ENCODE measurements around the gene UBAC1.

UBAC1 gene

GRCh38 chr9:135962696-135963307 lies 1.6 kb upstream of the UBAC1 start:
- Histone ChIP-seq H3K4me1 (ENCODE audit: control insufficient read depth, low read length) (peaks cover 33% of the 10 kb centered on the region), H3K9me3 (ENCODE audit: control insufficient read depth, insufficient read depth, low read length) (no peaks in the 10 kb centered on the region), H3K9me2 (replicated peaks; ENCODE audit: control insufficient read depth, low read length) (no peaks in the 10 kb centered on the region), H4K20me1 (ENCODE audit: control insufficient read depth, insufficient read depth, low read depth, low read length) (no peaks in the 10 kb centered on the region), H3K27me3 (ENCODE audit: control insufficient read depth, low read length) (no peaks in the 10 kb centered on the region), H3K36me3 (ENCODE audit: control insufficient read depth, low read length) (peaks cover 9% of the 10 kb centered on the region; the same call in 1 of the 2 replicates), H3K4me3 (ENCODE audit: low read length) (peak overlapping the region; percentile 66), H3K27ac (ENCODE audit: low read depth, low read length) (no peak overlapping the region), H3F3A (ENCODE audit: control insufficient read depth, insufficient read depth) (no peaks in the 10 kb centered on the region), H3K79me2 (ENCODE audit: control insufficient read depth, low read length) (peaks cover 32% of the 10 kb centered on the region), H3K4me2 (ENCODE audit: low read length) (peak overlapping the region; percentile 62)
- TF ChIP-seq EZH2phosphoT487 (IDR thresholded peaks at IDR 0.05; ENCODE audit: borderline replicate concordance, low read length) (no peak), CTCF (IDR thresholded peaks at IDR 0.05; ENCODE audit: low read depth, low read length, poor library complexity, severe bottlenecking) (no peak)

GRCh38 chr9:135961811-135962695 lies 880 bp upstream of the UBAC1 start:
- H4K20me1 ChIP-seq (ENCODE audit: control insufficient read depth, insufficient read depth, low read depth, low read length), result no peaks in the 10 kb centered on the region
- peaks cover 9% of the 10 kb centered on the region; the same call in 1 of the 2 replicates for H3K36me3 ChIP-seq (ENCODE audit: control insufficient read depth, low read length)
- no peaks in the 10 kb centered on the region for H3F3A ChIP-seq (ENCODE audit: control insufficient read depth, insufficient read depth)
- peak overlapping the region; percentile 62 for H3K4me2 ChIP-seq (ENCODE audit: low read length)
- H3K4me1 ChIP-seq (ENCODE audit: control insufficient read depth, low read length), result peaks cover 33% of the 10 kb centered on the region
- no peak overlapping the region for H3K27ac ChIP-seq (ENCODE audit: low read depth, low read length)
- no peaks in the 10 kb centered on the region for H3K27me3 ChIP-seq (ENCODE audit: control insufficient read depth, low read length)
- TF ChIP-seq CTCF (IDR thresholded peaks at IDR 0.05; ENCODE audit: low read depth, low read length, poor library complexity, severe bottlenecking), result no peak
- no peak for TF ChIP-seq EZH2phosphoT487 (IDR thresholded peaks at IDR 0.05; ENCODE audit: borderline replicate concordance, low read length)
- peak overlapping the region; percentile 66 for H3K4me3 ChIP-seq (ENCODE audit: low read length)
- no peaks in the 10 kb centered on the region for H3K9me2 ChIP-seq (replicated peaks; ENCODE audit: control insufficient read depth, low read length)
- no peaks in the 10 kb centered on the region for H3K9me3 ChIP-seq (ENCODE audit: control insufficient read depth, insufficient read depth, low read length)
- H3K79me2 ChIP-seq (ENCODE audit: control insufficient read depth, low read length), result peaks cover 40% of the 10 kb centered on the region

- H3K4me2 ChIP-seq (ENCODE audit: low read length), result peak overlapping the region; percentile 67
- H3K79me2 ChIP-seq (ENCODE audit: control insufficient read depth, low read length), result peaks cover 54% of the 10 kb centered on the region
- no peak for TF ChIP-seq CTCF (IDR thresholded peaks at IDR 0.05; ENCODE audit: low read depth, low read length, poor library complexity, severe bottlenecking)
- TF ChIP-seq EZH2phosphoT487 (IDR thresholded peaks at IDR 0.05; ENCODE audit: borderline replicate concordance, low read length), result no peak
- H3K9me3 ChIP-seq (ENCODE audit: control insufficient read depth, insufficient read depth, low read length), result no peaks in the 10 kb centered on the region
- peak overlapping the region; percentile 78 for H3K4me3 ChIP-seq (ENCODE audit: low read length)
- no peaks in the 10 kb centered on the region for H3K27me3 ChIP-seq (ENCODE audit: control insufficient read depth, low read length)
- H3K4me1 ChIP-seq (ENCODE audit: control insufficient read depth, low read length), result peaks cover 30% of the 10 kb centered on the region
- no peaks in the 10 kb centered on the region for H3K9me2 ChIP-seq (replicated peaks; ENCODE audit: control insufficient read depth, low read length)
- no peaks in the 10 kb centered on the region for H3F3A ChIP-seq (ENCODE audit: control insufficient read depth, insufficient read depth)
- H3K36me3 ChIP-seq (ENCODE audit: control insufficient read depth, low read length), result peaks cover 9% of the 10 kb centered on the region; the same call in 1 of the 2 replicates
- no peaks in the 10 kb centered on the region for H4K20me1 ChIP-seq (ENCODE audit: control insufficient read depth, insufficient read depth, low read depth, low read length)
- H3K27ac ChIP-seq (ENCODE audit: low read depth, low read length), result peak overlapping the region; percentile 30
Measured at GRCh38 chr9:135960411-135961276, 529 bp downstream of the UBAC1 start.
